Tibial nerve (tissue), 3 donors: ENCODE measurements around the gene ZNF473.

Experiments
- POLR2A ChIP-seq, 2 donors: fragments of 450-650 bp; IDR thresholded peaks; one replicate each; pipeline ENCODE4 v1.6.1; 2017; ENCODE audit warnings: antibody characterized with exemption in 2 of 2, mild to moderate bottlenecking in 2 of 2, moderate library complexity in 2 of 2
- TF ChIP-seq, protein P1 (sequence below), 5 experiments: fragments of 200-600 bp in 3 of 5; fragments of 450-650 bp in 2 of 5; sonication (generic) in 3 of 5; IDR thresholded peaks; one replicate each; pipeline ENCODE4 v1.5.1; 2016 to 2019; ENCODE audit warnings: antibody characterized with exemption in 5 of 5, mild to moderate bottlenecking in 3 of 5, moderate library complexity in 2 of 5

DNA sequence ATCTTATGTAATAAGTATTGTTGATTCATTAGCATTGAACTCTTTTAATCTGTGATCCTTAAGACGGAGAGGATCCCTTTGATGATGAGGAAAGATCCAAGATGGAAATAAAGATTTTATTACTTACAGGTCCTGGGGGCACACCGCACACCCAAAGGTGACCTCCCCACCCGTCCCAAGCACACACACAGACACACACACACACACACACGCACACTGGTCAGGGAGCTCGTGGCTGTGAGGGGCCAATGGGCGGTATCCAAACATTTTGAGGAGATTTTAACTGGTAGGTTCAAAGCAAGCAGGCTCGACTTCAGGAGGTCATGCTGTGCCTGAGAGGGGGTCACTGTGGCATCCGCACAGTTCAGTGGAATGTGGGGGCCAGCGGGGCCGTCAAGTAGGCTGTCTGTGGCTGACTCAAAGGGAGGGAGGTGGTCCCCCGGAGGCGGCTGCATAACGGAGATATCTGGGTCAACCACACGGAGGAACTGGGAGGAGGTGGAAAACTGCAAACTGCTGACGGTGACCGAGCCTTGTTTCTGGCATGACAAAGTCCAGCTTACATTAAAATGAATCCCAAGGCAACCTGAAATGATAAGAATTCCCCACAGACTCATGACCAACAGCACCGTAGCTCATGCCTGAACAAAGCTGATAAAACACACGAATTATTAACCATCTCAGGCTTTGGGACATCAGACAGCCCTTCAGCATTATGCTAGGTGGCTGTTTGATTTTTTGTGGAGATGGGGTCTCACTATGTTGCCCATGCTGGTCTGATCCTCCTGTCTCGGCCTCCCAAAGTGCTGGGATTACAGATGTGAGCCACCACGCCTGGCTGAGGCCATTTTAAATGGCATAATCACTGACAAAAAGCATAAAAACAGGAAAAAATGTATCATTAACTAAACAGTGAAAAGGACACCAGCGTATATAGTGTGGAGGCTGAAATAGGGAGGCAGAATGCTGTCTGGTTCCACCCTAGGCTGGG lies 43.9 kb upstream of the ZNF473 start:
- no peak for TF ChIP-seq POLR2A (IDR thresholded peaks at IDR 0.05)
- TF ChIP-seq, protein P1, sequence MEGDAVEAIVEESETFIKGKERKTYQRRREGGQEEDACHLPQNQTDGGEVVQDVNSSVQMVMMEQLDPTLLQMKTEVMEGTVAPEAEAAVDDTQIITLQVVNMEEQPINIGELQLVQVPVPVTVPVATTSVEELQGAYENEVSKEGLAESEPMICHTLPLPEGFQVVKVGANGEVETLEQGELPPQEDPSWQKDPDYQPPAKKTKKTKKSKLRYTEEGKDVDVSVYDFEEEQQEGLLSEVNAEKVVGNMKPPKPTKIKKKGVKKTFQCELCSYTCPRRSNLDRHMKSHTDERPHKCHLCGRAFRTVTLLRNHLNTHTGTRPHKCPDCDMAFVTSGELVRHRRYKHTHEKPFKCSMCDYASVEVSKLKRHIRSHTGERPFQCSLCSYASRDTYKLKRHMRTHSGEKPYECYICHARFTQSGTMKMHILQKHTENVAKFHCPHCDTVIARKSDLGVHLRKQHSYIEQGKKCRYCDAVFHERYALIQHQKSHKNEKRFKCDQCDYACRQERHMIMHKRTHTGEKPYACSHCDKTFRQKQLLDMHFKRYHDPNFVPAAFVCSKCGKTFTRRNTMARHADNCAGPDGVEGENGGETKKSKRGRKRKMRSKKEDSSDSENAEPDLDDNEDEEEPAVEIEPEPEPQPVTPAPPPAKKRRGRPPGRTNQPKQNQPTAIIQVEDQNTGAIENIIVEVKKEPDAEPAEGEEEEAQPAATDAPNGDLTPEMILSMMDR (IDR thresholded peaks at IDR 0.05) = no peak
